Effector CD8-positive, alpha-beta T cell (primary cell): ENCODE data around the gene CCR6.
"Not testable (repeated sequence)": the region's sequence is repeated elsewhere in the genome, so short reads cannot be mapped to it uniquely, and the experiment has no call there.

Source experiments
- DNase-seq: peaks from one replicate; lab custom pipeline; 2025; lab: John Stamatoyannopoulos, UW
- total RNA-seq, 4 experiments: gene quantifications; one replicate each; lab custom pipeline; 2026; lab: John Stamatoyannopoulos, UW

Gene CCR6
- total RNA-seq, result 0 to 0.18 (median 0) reads per million in 4 experiments

GRCh38 chr6:167122827-167123657 is at the start of gene CCR6:
Gene CCR6 (plus strand): TSS chr6:167123096. CDS start chr6:167136135, 13,039 bp downstream.
- DNase-seq, result no peak

DNA sequence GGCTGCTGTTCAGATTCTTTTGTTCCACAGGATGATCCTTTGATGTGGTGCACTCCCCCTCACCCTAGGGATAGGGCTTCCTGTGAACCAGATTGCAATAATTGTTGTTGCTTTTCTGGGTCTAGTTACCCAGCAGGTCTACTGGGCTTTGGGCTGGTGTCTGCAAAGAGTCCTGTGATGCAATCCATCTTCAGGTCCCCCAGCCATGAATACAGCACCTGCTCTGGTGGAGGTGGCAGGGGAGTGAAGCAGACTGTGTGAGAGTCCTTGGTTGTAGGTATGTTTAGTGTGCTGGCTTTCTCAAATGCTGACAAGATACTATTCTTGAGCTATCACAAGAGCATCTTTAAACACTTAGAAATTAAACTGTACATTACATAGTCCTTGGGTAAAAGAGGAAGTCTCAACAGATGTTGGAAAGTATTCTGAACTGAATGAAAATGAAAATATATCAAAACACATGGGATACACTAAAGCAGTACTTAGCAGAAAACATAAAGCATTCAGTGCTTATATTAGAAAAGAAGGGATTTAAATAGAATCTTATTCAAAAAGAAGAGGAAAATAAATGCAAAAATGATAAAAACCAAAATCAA is 49.1 kb upstream of the CCR6 start:
- DNase-seq, result no peak

DNA sequence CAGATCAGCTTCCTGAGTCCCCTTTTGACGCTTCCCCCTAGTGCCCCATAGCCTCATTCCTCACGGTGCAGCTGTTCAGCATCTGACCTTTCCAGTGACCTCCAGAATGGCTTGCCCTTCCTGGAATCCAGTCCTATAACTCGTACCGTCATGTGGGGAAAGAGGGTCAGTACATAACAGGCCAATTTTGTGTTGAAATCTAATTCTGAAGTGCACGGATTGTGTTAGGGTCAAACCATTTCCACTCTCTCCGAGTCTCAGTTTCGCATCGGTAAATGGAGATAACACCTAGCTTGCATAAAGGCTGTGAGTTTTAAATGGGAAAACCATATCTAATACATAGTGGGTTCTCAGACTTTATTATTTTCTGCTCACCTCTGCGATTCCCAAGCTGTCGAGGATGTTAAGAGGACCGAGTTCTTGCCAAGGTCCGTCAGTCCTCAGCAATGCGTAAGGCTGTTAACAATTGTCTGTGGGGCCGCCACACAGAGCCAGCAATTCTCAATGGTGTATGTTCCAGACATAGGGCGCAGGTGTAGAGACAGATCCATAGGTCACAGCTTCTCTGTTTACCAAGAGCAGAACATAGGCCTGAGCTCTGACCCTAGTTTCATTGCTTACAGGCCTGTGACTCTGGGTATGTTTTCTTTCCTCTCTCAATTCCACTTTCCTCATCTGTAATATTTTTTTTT is 45.5 kb upstream of the CCR6 start:
- no peak for DNase-seq

DNA sequence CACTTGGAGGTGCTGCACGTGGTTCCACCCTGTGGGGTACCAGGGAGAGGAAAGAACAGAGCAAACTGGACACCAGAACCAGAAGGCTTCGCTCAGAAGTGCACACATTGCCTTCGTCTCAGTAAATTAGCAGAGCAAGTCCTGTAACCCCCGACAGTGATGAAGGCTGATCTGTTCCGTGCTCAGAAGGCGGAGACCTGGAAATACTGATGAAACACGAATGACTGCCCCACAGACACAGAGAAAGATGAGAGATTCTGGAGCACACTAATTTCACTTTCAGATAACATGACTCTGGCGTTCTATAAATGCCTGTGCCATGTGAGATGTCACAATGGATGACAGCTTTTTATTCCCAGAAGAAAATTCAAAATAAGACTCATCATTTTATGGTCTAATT is 44.2 kb upstream of the CCR6 start:
- no peak for DNase-seq

DNA sequence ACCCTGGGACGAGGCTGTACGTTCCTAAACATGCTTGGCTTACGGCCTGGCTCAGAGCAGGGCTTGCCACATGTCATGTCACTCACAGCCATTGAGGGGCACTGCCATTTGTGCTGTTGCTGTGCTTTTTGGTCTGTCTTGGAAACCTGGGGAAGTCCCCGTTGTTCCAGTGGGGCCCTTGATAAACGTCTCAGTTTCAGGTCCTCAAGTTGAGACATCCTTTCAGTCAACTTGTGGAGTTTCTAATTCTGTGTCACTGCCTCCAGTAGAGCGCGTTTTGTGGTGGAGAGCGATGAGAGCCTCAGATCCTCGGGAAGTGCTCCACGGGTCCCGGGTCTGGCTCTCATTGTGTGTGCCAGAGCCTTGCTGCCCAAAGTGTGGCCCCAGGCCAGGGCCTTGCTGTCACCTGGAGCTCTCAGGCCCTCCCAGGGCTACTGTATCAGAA is 43.0 kb upstream of the CCR6 start:
- no peak for DNase-seq

GRCh38 chr6:167087857-167088354 is 35.0 kb upstream of the CCR6 start:
- DNase-seq, result no peak

- DNase-seq, result not testable (repeated sequence)
Observed at GRCh38 chr6:167088741-167089140, 34.2 kb upstream of the CCR6 start.

GRCh38 chr6:167089243-167090142 is 33.4 kb upstream of the CCR6 start:
- no peak for DNase-seq

- no peak for DNase-seq
Observed at GRCh38 chr6:167090171-167090570, 32.7 kb upstream of the CCR6 start.

GRCh38 chr6:167091026-167091804 is 31.7 kb upstream of the CCR6 start:
- no peak for DNase-seq

DNA sequence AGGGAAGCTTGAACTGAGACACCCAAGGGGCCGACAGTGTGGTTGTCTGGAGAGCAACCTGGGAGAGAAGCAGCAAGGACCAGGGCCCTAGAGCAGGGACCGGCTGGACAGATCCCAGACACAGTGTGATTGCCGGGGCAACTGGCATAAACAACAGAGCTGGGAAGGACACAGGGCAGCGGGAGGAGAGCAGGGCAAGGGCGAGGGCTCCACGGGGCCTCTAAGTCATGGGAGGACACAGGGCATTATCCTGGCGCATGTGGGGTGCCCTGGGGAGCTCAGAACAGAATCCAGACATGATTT is 31.1 kb upstream of the CCR6 start:
- no peak for DNase-seq

- no peak for DNase-seq
Observed at GRCh38 chr6:167092672-167093339, 30.1 kb upstream of the CCR6 start.

GRCh38 chr6:167093406-167093921 is 29.4 kb upstream of the CCR6 start:
- DNase-seq, result no peak

GRCh38 chr6:167093922-167094432 is 28.9 kb upstream of the CCR6 start:
- DNase-seq, result peak; percentile 48

DNA sequence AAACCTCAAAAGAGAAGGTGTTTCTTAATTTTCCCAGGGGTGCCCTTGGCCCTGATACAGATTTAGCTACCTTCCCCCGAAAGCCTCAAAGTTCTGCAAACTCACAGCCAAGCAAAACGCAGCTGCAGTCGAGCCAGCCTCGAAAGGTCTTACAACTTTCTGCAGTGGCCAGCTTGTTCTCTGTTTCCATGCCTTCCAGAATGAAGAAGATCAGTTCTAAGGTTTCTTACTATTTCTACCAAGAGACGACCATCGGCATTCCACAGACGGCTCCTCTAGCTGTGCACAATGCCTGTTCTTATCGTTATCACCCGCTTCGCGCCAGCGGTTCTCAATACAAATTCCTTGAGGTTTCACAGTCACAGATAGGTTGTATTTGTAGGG is 28.5 kb upstream of the CCR6 start:
- DNase-seq, result no peak

- no peak for DNase-seq
Observed at GRCh38 chr6:167094820-167095637, 27.9 kb upstream of the CCR6 start.

DNA sequence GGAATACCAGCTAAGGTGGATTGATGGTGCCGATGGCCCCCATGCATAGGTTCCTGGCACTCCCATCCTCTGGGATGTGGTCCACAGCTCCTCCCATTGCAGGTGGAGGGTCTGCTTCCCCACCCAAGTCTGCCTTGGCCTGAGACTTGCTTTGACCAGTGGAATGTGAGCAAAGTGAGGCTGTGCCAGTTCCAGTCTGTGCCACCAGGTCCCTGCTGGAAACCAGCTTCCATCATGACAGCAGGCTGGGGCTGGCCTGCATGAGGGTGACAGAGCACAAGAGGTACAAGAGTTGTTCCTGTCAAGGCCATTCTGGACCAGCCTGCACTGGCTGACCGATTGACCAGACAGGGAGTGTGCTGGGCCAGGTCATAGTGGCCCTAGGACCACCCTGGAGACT is 27.0 kb upstream of the CCR6 start:
- no peak for DNase-seq

DNA sequence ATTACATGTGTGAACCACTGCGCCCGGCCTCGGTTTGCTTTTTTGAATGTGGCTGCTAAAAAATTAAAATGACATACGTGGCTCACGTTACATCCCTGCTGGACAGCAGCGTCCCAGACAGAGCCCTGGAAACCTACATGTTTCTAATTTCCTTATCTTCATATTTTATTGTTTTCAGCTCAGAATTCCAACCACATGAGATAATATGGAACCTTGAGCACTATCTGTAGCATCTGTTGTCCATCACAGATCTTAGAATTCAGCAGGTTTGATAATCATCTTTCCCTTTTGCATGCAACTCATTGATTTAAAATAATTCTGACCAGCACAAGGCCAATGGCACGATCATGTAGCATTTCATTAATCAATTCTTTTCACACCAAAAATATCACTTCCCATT is 25.9 kb upstream of the CCR6 start:
- DNase-seq, result no peak

- DNase-seq, result no peak
Observed at GRCh38 chr6:167097770-167098169, 25.1 kb upstream of the CCR6 start.
